Stimulated activated CD8-positive, alpha-beta memory T cell treated with anti-CD3 and anti-CD28 coated beads, Interleukin-7, amount 100 ng/mL, for 1 hour (primary cell): ENCODE results near the gene MEGF11.

Experiments used
- DNase-seq, 2 donors: peaks; one replicate each; pipeline ENCODE4 v3.0.0-alpha.2; 2020; ENCODE audit warnings: low read depth in 2 of 2

Gene MEGF11

DNA sequence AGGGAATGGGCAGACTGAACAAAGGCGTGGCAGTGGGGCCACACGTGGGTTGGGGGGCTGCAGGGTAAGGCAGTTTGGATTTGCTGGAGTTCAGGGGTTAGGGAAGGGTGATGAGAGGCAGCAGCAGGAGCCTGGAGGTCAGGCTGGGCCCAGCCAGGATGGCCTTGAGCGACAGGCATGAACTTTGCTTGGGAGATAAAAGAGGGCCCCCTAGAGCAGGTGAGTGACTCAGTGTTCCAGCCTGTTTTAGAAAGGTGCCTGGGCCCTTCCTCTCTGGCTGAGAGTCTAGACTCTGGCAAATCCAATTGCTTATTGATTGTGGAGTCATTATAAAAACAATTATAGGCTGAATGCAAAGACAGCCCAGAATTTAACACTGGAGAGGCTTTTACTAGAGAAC, 309.1 kb downstream of the MEGF11 start:
- no peak for DNase-seq

GRCh38 chr15:65942436-65942835, 311.1 kb downstream of the MEGF11 start:
- DNase-seq, result no peak

DNA sequence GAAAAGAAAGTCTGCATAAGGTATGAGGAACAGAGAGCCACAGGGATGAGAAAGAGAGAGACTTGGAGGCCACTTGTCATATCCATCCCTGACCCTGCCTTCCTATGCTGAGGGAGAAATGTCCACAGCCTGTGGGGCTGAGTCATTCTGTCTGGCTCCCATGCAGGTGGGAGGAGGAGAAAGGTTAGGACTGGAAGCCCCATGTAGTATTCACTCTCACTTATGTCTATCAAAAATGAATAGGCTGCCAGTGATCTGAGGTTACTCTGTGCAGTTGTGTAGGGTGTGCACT, 313.0 kb downstream of the MEGF11 start:
- no peak for DNase-seq

DNA sequence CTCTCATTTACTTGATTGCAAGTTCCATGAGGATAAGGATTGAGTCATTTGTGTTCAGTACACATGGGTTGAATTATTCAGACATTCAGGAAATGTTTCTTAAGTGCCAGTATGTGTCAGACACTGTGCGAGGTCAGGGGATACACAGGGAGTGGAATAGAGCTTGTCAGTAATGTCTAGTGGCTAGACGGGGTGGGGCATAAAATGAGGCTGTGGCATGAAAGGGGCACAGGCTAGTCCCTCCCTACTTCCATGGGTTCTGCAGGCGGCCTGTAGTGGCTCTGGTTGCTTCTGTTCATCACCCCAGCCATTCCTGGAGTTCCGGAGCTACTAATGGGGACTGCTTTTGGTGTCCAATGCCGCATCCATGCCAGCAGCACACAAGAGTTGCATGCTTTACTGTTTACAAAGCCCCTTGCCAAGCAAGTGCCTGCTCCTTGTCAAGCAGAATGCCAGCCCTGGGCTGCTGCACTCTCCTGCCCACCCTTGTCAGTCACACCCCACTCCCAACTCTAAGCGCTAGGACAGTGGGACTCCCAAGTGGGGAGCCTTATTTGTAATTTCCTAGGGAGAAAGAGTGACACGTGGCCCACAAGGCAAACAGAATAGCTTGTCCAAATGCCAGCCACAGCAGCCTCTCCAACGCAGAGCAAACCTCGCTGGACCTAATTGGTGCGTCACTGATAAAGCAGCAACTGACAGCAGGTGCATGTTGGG, 313.5 kb downstream of the MEGF11 start:
- DNase-seq, result no peak

DNA sequence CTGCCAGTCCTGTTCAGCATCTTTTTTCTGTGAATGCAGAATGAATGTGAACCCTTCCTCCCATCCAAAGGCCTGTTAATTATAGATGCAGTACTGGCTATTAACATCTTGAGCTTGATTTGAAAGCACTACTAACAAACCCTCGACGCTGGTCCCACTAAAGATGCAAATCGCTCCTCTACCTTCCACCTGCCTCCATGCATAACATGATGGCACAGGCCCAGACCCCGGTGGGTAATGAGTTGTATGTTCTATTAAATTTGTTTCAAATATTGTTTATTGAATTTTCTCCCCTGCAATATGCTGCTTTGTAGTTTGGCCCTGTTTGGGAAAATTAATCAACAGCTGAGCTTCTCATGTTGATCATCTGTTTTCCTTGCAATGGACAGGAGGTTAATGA, 314.9 kb downstream of the MEGF11 start:
- no peak for DNase-seq

DNA sequence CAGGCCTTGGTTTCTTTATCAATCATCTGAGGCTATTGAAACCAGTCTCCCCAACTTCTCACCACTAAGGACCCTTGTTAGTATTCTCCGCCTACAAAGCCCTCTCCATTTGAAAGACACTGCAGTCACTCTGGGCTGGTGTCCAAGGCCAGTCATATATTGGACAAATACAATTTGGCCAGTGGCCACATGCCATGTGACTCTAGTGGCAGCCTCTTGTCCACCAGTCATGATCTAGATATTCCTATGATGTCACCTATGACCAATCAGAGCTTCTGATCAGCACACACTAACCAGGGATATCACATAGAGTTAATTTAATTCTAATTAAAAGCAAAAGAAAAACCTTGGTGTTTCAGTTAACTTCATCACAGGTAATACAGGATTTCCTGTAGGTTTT, 316.1 kb downstream of the MEGF11 start:
- no peak for DNase-seq

DNA sequence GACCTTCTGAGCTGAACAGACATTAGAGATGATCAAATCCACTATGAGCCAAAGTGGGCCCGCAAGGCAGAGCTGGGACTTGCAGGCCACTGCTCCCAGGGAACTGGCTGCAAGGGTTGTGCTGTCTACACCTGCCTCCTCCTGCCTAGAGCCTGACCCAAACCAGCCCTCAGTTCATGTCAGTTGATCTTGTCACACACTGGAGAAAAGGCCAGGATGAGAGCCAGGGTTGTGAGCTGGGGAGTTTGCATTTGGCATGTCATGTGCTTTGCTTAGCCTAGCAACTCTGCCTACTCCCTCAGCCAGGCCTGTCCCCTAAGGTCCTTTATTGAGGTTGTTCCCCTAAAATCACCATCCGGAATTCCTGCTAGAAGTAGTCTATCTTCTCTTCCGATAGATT, 316.5 kb downstream of the MEGF11 start:
- no peak for DNase-seq

DNA sequence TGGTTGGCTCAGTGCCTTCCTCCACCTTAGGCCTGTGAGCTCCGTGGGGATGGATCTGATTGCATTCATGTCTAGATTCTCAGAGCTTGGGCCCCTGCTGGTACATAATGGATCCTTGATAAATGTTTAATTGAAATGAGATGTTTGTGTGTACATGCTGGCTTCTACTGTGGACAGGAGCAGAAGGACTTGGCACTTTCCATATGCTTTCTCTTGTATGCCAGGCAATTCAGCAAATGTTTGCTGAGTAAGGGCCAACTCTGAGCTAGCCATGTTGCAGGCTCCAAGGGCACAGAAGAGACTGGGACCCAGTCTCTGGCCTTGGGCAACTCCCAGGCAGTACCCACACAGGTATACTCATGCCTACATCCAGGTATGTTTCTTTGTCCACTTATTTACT, 317.3 kb downstream of the MEGF11 start:
- DNase-seq, result no peak

DNA sequence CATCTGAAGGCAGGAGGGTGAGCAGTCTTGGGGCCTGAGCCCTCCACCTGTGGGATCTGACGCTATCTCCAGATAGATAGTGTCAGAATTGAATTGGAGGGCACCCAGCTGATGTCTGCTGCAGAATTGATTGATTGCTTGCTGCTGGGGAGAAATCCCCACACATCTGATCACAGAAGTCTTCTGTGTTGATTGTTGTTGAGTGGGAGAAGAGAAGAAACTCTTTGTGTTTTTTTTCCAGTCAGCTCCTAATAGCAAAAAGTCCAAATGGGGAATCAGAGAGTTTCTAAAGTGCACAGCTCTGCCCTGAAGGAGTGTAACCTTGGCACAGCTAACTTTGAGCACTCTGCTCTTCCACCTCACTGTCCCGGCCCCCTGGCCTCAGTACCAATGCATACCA, 318.2 kb downstream of the MEGF11 start:
- DNase-seq, result no peak

DNA sequence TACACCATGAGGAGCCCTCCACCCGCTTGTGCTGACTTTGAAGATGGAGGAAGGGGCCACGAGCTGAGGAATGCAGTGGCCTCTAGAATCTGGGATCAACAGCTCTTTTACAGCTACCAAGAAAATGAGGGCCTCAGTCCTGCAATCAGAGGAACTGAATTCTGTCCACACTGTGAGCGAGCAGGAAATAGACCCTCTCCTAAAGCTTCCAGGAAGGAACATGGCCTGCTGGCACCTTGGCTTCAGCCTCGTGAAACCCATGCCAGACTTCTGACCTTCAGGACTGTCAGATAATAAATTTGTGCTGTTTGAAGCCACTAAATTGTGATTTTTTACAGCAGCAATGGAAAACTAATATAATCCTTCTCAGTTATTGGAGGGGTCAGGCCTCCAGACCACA, 322.3 kb downstream of the MEGF11 start:
- DNase-seq, result no peak

DNA sequence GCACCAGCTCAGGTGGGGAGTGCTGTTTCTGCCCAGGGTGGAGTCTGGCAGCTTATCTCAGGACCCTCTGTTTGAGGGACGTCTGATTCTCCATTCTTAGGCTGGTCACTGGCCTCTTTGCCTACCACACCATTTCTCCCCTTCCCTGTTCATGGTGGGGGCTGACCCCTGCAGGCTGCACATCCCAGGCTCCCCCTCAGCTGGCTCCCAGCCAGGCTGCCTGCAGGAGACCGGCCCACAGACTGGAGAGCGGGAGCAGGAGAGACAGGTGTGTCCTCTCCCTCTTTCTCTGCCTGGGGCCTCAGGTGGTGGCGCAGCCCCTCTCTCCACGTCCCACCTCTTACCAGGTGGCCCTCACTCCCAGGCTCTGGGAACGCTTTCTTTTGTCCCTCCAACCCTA, 323.4 kb downstream of the MEGF11 start:
- DNase-seq, result no peak

GRCh38 chr15:65929573-65929972, 324.0 kb downstream of the MEGF11 start:
- DNase-seq, result no peak

- DNase-seq, result no peak
These were observed 326.0 kb downstream of the MEGF11 start for GRCh38 chr15:65927545-65927944.

DNA sequence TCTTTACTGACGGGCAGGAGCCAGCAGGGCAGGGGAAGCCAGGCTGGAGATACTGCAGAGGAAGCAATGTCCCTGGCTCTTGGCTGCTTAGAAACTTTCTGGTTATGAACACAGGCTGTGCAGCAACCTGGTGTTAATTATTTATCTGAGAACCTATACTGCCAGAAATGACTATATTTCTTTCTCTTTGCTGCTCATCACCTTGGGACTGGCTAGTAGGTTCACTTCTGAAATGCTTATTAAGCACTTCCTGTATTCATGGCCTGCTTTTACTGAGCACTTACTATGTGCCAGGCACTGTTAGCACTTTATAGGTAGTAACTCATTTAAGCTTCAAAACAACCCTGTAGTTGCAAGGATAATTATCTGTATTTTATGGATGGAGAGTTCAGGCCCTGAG, 326.7 kb downstream of the MEGF11 start:
- no peak for DNase-seq

- no peak for DNase-seq
These were observed 327.1 kb downstream of the MEGF11 start for GRCh38 chr15:65926459-65926858.

GRCh38 chr15:65925338-65925737, 328.2 kb downstream of the MEGF11 start:
- DNase-seq, result no peak

- no peak for DNase-seq
These were observed 329.5 kb downstream of the MEGF11 start for GRCh38 chr15:65924004-65924403.

DNA sequence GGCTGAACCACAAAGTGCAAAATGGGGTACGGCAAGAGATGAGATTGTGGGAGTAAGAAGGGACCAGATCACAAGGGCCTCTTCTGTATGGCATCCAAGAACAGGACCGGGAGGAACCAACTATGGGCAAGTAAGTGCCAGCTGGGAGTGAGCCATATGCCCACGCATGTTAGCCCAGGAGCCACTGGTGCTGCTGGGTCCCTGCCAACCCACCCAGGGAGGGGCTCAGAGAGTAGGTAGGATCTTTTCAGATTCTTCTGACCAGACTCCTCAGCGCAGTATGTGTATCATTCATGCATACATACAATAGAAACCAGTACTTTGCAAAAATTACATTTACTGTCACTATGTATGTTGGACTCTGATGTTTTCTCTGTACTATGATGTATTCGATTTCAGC, 330.3 kb downstream of the MEGF11 start:
- no peak for DNase-seq

DNA sequence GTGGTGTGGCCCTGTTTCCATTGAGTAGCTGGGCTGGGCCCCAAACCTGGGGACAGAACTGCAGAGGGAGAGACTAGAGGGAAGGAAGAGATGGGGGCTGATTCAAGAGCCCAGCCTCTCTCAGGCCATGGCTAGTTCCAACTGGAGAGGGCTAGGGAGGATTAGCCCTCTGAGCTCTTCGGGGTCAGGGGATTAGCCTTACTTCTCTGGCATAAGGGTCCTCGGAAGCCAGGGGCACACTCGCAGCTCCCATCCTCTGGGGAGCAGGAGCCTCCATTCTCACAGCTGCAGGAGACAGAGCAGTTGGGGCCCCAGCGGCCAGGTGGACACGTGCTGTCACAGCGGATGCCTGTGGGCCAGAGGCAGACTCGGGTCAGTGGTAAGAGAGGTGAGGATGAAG, 330.9 kb downstream of the MEGF11 start:
- DNase-seq, result no peak

GRCh38 chr15:65921780-65922179, 331.8 kb downstream of the MEGF11 start:
- no peak for DNase-seq

- no peak for DNase-seq
These were observed 332.7 kb downstream of the MEGF11 start for GRCh38 chr15:65920825-65921309.

DNA sequence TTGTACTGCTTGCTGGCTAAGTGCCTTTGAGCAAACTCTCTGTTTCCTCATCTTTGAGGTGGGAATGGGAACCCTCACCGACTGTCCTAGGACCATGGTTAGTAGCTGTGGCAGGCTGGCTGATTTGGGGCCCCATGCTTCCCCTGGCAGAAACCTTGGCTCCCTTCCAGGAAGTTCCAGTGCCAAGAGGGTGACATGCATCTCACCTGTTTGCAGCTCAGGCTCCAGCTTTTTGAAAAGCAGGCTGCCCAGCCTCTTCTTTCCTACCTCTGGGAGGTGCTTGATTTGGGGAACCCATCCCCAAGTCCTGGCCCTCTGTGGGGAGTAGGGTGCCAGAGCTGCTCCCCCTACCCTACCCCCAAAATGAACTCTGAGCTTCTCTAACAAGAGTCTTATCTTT, 333.4 kb downstream of the MEGF11 start:
- no peak for DNase-seq

- no peak for DNase-seq
These were observed 334.2 kb downstream of the MEGF11 start for GRCh38 chr15:65919353-65919752.

- DNase-seq, result no peak
These were observed 334.6 kb downstream of the MEGF11 start for GRCh38 chr15:65918945-65919344.
